Spleen (tissue), 11 donors: Measurements from ENCODE around the gene OR10G7. TPM values are rescaled to one million over a fixed set of nuclear protein-coding genes. Genes with fewer than 3 reads are reported as not detected.

Source experiments
- DNase-seq: peaks from one replicate; pipeline ENCODE4 v3.0.0-alpha.2; 2020
- H3K27ac ChIP-seq, 8 donors: fragments of 200-600 bp; sonication (generic) in 7 of 8; 1 replicate in 4 of 8; 2 replicates in 4 of 8; pipeline versions ENCODE4 v1.5.0 to v1.8.0; 2016 to 2021; ENCODE audit warnings: inconsistent platforms in 4 of 8, mild to moderate bottlenecking in 4 of 8, moderate library complexity in 1 of 8
- H3K27me3 ChIP-seq, 7 donors: fragments of 200-600 bp; sonication (generic) in 6 of 7; replicated peaks in 1 of 7; 1 replicate in 4 of 7; 2 replicates in 3 of 7; pipeline versions ENCODE4 v1.5.0 to v1.8.0; 2016 to 2021; ENCODE audit warnings: inconsistent platforms in 3 of 7, mild to moderate bottlenecking in 1 of 7
- H3K36me3 ChIP-seq, 6 donors: fragments of 200-600 bp; sonication (generic) in 5 of 6; 1 replicate in 4 of 6; 2 replicates in 2 of 6; pipeline versions ENCODE4 v1.5.0 to v1.8.0; 2016 to 2021; ENCODE audit warnings: inconsistent platforms in 2 of 6
- H3K4me1 ChIP-seq, 6 donors: fragments of 200-600 bp; sonication (generic) in 5 of 6; 1 replicate in 3 of 6; 2 replicates in 3 of 6; pipeline versions ENCODE4 v1.5.0 to v1.8.0; 2016 to 2021; ENCODE audit warnings: inconsistent platforms in 3 of 6
- H3K4me3 ChIP-seq, 8 donors: fragments of 200-600 bp; sonication (generic) in 7 of 8; 1 replicate in 4 of 8; 2 replicates in 4 of 8; pipeline versions ENCODE4 v1.5.0 to v1.8.0; 2016 to 2021; ENCODE audit warnings: inconsistent platforms in 4 of 8, mild to moderate bottlenecking in 4 of 8, moderate library complexity in 2 of 8
- H3K9me3 ChIP-seq, 8 donors: fragments of 200-600 bp; sonication (generic) in 7 of 8; 1 replicate in 4 of 8; 2 replicates in 4 of 8; pipeline versions ENCODE4 v1.5.0 to v1.8.0; 2016 to 2021; ENCODE audit warnings: inconsistent platforms in 4 of 8
- POLR2A ChIP-seq, 3 donors: fragments of 450-650 bp; IDR thresholded peaks; one replicate each; pipeline ENCODE4 v1.5.1; 2017; ENCODE audit warnings: antibody characterized with exemption in 3 of 3, mild to moderate bottlenecking in 1 of 3
- POLR2AphosphoS5 ChIP-seq, 3 donors: sonication (generic); formaldehyde crosslinking; IDR thresholded peaks; one replicate each; pipeline ENCODE4 v1.5.1; 2017; ENCODE audit warnings: antibody characterized with exemption in 3 of 3
- WGBS, 5 donors: extraction: QIAGEN DNeasy Blood & Tissue Kit in 3 of 5; methylation state at CpG; one replicate each; pipeline versions ENCODE4 v1.1.5 to v1.1.7; 2013 to 2018; 5-methylcytosine and 5-hydroxymethylcytosine counted together
- intact Hi-C: fragments of 100-400 bp; cut with DNase I; formaldehyde crosslinking; loops from one replicate; pipeline ENCODE4 v1.15.0; 2023; ENCODE audit warnings: low total_unique reads
- polyA plus RNA-seq, 3 donors: library from polyadenylated mRNA; stranded (reverse); fragments of 200-250 nt; gene quantifications; one replicate each; pipeline ENCODE4 v1.2.1, GENCODE V29; 2013
- total RNA-seq, 7 donors: library from RNA; depleted of rRNA in 3 of 7; stranded (reverse); fragments of >200 nt in 3 of 7; fragmentation: NEBNext Ultra II Directional in 4 of 7; extraction: Animal tissue kit (Norgen Biotek cat#: 25700) in 4 of 7; gene quantifications; one replicate each; pipeline versions ENCODE4 v1.1.0 to v1.2.1, GENCODE V29; 2016 to 2021
- TF ChIP-seq, protein P1 (sequence below), 11 experiments: fragments of 200-600 bp in 7 of 11; fragments of 450-650 bp in 4 of 11; sonication (generic) in 4 of 11; IDR thresholded peaks in 8 of 11; conservative IDR thresholded peaks in 3 of 11; 1 replicate in 7 of 11; 2 replicates in 4 of 11; pipeline versions ENCODE4 v1.4.0 to v1.8.0; 2016 to 2021; ENCODE audit warnings: antibody characterized with exemption in 11 of 11, inconsistent platforms in 4 of 11, mild to moderate bottlenecking in 1 of 11
- donor health status: healthy with polysubstance abuse.
- donor health status: DM: no; HTN: no; CAD: no; lungs with moderate emphysema.
- donor health status: DM: no; HTN: no; CAD: no.
- donor health status: Bipolar disorder and iron deficiency.
- donor health status: healthy.
- donor health status: DM: no; HTN: no; CAD: no.
- donor health status: DM: yes; HTN: yes; CAD: no.

OR10G7 gene
- total and polyA plus RNA-seq, 10 donors = not detected

DNA sequence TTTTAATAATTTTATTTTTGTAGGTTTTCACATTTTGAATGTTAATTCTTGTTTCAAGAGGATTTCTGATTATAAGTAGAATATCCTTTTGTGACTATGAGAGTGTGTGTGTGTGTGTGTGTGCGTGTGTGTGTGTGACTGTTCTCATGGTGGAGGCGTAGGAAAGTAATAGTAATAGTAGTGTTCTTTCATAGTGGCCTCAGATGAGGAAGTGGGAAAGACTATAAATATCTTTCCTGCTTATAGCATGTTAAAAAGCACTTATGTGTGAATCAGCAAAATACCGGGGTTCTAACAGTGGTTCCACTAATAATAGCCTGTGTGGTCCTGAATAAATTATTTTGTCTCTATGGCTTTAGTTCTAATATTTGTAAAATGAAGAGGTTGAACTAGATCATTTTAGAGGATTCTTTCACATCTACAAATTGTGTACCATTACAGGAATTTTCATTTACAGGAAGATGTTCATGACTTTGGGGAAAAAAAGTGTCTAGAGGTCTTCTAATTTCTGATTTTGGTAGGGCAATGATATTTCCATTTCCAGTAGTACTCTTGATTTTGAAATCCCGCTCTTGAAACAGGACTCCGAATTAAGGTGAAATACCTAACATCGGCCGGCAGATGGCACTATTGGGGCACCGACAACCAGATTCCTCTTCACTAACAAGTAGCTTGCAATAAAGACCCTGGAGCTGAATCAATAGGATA is 29.9 kb upstream of the OR10G7 start:
- Histone ChIP-seq H3K9me3 (no peaks in the 10 kb centered on the region), H3K4me3 (no peak overlapping the region), H3K4me1 (peaks cover 0 to 38% (median 26%) of the 10 kb centered on the region in 6 donors), H3K27me3 (peaks cover 0 to 37% (median 4%) of the 10 kb centered on the region in 7 donors), H3K36me3 (no peaks in the 10 kb centered on the region), H3K27ac (peak overlapping the region in 3 of 8 donors; percentile 42 to 49 (median 49))
- no peak for TF ChIP-seq POLR2AphosphoS5 (IDR thresholded peaks at IDR 0.05)
- TF ChIP-seq, protein P1, sequence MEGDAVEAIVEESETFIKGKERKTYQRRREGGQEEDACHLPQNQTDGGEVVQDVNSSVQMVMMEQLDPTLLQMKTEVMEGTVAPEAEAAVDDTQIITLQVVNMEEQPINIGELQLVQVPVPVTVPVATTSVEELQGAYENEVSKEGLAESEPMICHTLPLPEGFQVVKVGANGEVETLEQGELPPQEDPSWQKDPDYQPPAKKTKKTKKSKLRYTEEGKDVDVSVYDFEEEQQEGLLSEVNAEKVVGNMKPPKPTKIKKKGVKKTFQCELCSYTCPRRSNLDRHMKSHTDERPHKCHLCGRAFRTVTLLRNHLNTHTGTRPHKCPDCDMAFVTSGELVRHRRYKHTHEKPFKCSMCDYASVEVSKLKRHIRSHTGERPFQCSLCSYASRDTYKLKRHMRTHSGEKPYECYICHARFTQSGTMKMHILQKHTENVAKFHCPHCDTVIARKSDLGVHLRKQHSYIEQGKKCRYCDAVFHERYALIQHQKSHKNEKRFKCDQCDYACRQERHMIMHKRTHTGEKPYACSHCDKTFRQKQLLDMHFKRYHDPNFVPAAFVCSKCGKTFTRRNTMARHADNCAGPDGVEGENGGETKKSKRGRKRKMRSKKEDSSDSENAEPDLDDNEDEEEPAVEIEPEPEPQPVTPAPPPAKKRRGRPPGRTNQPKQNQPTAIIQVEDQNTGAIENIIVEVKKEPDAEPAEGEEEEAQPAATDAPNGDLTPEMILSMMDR (IDR thresholded peaks at IDR 0.05 in 8 of 11, conservative IDR thresholded peaks at IDR 0.05 in 3 of 11) = peak; percentile 50 to 84 (median 70)
- TF ChIP-seq POLR2A (IDR thresholded peaks at IDR 0.05) = no peak
- intact Hi-C loops = no loop called here
- peak; percentile 82 for DNase-seq
- 1 to 4% (median 2%) methylated on average over 8 of the region's 8 CpGs for WGBS, 5 donors

DNA sequence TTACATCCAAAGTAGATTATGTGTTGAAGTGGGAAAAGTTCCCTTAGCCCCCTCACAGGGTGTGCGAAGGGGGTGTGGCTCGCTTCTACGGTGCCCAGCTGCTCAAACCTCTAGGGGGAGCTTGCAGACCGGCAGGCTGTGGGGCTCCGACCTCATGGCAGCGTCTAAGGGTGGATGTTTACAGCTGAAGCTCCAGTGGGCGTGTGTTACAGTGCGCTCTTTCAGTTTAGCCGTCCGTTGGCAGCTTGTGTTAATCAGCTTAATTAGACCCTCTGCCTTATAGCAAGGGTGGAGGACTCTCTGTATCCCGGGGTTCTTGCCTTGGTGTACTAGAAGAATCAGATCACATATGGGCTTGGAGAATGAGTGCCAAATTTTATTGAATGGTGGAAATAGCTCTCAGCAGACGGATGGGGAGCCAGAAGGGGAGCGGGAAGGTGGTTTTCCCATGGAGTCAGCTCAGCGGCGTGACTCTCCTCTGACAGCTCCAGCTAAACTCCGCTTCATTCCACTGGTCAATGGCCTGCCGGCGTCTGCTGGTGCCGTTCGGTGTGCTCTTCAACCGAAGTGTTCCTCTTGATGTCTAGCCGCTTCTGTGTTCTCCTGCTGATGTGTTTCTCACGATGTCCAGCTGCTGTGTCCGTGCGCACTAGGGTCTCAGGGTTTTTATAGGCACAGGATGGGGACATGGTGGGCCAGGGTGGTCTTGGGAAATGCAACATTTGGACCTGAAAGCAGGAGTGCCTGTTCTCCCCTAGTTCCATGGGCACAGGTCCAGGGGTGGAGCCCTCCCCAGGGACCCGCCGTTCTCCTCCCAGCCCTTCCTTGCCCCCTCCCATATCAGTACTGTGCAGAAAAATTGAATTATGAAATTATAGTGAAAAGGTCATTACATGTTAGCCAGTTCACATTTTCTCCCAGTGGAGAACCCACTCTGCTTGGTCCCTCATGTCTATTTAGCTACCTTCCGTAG is 28.6 kb upstream of the OR10G7 start:
- H3K9me3 ChIP-seq = no peaks in the 10 kb centered on the region
- peaks cover 0 to 30% (median 20%) of the 10 kb centered on the region in 6 donors for H3K4me1 ChIP-seq
- H3K27me3 ChIP-seq = peaks cover 0 to 34% (median 0%) of the 10 kb centered on the region in 7 donors
- TF ChIP-seq POLR2A (IDR thresholded peaks at IDR 0.05) (no peak), POLR2AphosphoS5 (IDR thresholded peaks at IDR 0.05) (peak in 1 of 3 donors; percentile 8)
- TF ChIP-seq, protein P1 (IDR thresholded peaks at IDR 0.05 in 8 of 11, conservative IDR thresholded peaks at IDR 0.05 in 3 of 11) = peak in 10 of 11 experiments; percentile 21 to 69 (median 54)
- H3K27ac ChIP-seq = no peak overlapping the region
- DNase-seq = peak; percentile 87
- H3K36me3 ChIP-seq = no peaks in the 10 kb centered on the region
- intact Hi-C loops = no loop called here
- WGBS, 5 donors = 42 to 53% (median 48%) methylated on average over 28 of the region's 28 CpGs
- H3K4me3 ChIP-seq = peak overlapping the region in 3 of 8 donors; percentile 9 to 54 (median 22)

DNA sequence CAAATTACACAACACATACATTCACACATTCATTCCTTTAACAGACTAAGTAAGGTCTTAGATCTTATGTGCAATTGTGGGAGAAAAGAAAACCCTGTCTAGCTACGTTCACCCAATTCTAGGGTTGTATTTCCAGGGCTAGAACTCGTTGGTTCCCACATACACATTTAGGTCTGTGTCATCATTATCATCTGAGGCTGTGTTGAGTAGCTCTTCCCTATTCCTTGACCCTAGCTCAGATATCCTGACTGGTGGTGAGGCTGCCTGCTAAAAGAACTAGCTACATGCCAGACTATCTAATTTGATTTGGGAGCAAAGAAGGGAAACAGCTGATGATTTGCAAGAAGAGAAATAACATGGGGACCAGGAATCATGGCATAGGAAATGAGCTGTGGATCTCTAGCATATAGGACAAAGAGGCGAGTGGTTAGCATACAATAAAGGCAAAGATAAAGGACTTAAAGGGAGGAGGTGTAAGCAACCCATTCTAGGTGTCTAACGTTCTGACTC is 27.5 kb upstream of the OR10G7 start:
- WGBS, 5 donors = 51 to 70% (median 57%) methylated on average over 4 of the region's 4 CpGs
- intact Hi-C loops = no loop called here
- Histone ChIP-seq H3K9me3 (no peaks in the 10 kb centered on the region), H3K4me3 (no peak overlapping the region), H3K27me3 (peaks cover 0 to 40% (median 0%) of the 10 kb centered on the region in 7 donors), H3K27ac (no peak overlapping the region), H3K4me1 (peaks cover 0 to 30% (median 20%) of the 10 kb centered on the region in 6 donors), H3K36me3 (no peaks in the 10 kb centered on the region)
- no peak for DNase-seq
- no peak for TF ChIP-seq POLR2AphosphoS5 (IDR thresholded peaks at IDR 0.05)
- TF ChIP-seq, protein P1 (IDR thresholded peaks at IDR 0.05 in 8 of 11, conservative IDR thresholded peaks at IDR 0.05 in 3 of 11) = no peak
